ENCODE data around the gene SPIN2A. TPM values are rescaled to one million over a fixed set of nuclear protein-coding genes. Genes with fewer than 3 reads are reported as not detected.

The SPIN2A gene
- polyA plus RNA-seq, 3 donors, result 0.71 TPM; not detected in 2

DNA sequence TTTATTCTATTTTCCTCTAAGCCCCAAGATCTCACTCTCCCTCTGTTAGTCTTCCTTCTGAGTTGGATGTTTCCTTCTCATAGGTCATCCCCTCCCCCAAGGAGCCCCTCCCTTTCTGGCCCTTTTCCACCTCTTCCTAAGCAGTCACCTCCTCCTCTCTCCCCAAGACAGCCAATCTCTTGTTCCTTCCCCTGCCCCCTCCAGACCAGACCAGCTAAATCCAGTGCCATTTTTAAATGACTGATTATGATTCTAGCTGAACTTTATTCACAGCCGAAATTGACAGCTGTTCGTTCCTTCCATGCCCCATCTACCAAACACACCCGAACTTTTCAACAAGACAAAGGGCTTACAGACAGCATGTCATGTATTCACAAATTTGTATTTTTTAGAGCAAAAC, 1.9 kb downstream of the SPIN2A start:
- Histone ChIP-seq H3K27me3 (ENCODE audit: control insufficient read depth in 2 of 2, insufficient read depth in 2 of 2, low read length in 2 of 2) (no peaks in the 10 kb centered on the region), H2AFZ (ENCODE audit: insufficient read depth, low read depth, low read length, poor library complexity, severe bottlenecking) (no peak overlapping the region), H3K27ac (ENCODE audit: low read depth in 1 of 2, low read length in 2 of 2) (no peak overlapping the region), H3K9me3 (replicated peaks in 1 of 2; ENCODE audit: control insufficient read depth in 1 of 2, insufficient read depth in 1 of 2, low read length in 2 of 2) (no peaks in the 10 kb centered on the region), H3K4me3 (replicated peaks in 1 of 3; ENCODE audit: low read depth in 2 of 3, low read length in 3 of 3) (no peak overlapping the region), H4K20me1 (ENCODE audit: insufficient read depth, low read length) (no peaks in the 10 kb centered on the region), H3K4me1 (ENCODE audit: control insufficient read depth in 1 of 2, insufficient read depth in 2 of 2, low read length in 2 of 2) (no peaks in the 10 kb centered on the region), H3K4me2 (replicated peaks; ENCODE audit: extremely low read depth, low read length, poor library complexity, severe bottlenecking) (no peak overlapping the region), H3K9ac (ENCODE audit: insufficient read depth, low read length, poor library complexity, severe bottlenecking) (no peak overlapping the region), H3K36me3 (replicated peaks in 1 of 2; ENCODE audit: control insufficient read depth in 1 of 2, insufficient read depth in 2 of 2, low read length in 2 of 2) (no peaks in the 10 kb centered on the region), H3K79me2 (ENCODE audit: insufficient read depth, low read length) (no peaks in the 10 kb centered on the region)
- WGBS (ENCODE audit: insufficient coverage), result no CpG with 5 or more reads among the region's 3 CpGs
- Mint-ChIP-seq H3K27ac (peak overlapping the region in 1 of 7 donors; percentile 33), H3K27me3 (ENCODE audit: low read depth in 3 of 3) (peaks cover 0 to 8% (median 6%) of the 10 kb centered on the region in 3 donors), H3K4me1 (no peaks in the 10 kb centered on the region), H3K36me3 (peaks cover 0 to 2% of the 10 kb centered on the region in 2 donors), H3K4me3 (no peak overlapping the region), H3K9me3 (peaks cover 0 to 8% (median 2%) of the 10 kb centered on the region in 7 donors)
- intact Hi-C loops (cut with micrococcal nuclease), result no loop called here
- TF ChIP-seq, protein P1, sequence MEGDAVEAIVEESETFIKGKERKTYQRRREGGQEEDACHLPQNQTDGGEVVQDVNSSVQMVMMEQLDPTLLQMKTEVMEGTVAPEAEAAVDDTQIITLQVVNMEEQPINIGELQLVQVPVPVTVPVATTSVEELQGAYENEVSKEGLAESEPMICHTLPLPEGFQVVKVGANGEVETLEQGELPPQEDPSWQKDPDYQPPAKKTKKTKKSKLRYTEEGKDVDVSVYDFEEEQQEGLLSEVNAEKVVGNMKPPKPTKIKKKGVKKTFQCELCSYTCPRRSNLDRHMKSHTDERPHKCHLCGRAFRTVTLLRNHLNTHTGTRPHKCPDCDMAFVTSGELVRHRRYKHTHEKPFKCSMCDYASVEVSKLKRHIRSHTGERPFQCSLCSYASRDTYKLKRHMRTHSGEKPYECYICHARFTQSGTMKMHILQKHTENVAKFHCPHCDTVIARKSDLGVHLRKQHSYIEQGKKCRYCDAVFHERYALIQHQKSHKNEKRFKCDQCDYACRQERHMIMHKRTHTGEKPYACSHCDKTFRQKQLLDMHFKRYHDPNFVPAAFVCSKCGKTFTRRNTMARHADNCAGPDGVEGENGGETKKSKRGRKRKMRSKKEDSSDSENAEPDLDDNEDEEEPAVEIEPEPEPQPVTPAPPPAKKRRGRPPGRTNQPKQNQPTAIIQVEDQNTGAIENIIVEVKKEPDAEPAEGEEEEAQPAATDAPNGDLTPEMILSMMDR (IDR thresholded peaks at IDR 0.05), result no peak
- no peak for DNase-seq

DNA sequence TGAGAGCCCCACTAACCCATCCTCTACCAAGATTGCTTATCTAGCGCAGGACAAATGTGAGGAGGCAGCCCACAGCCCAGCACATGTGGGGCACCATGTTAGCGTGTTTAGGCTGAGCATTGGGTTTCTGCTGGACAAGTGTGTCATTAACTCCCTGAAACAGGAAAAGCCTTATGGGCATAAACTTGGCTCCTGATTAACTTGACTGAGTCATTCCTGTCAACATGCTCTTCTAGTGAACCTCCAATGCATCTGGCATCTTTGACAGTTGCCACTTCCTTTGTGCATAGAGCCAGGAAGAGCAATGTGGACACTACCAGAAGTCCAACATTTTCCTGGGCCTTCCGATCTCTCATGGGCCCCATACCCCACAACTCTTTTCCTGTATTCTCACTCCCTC, 2.5 kb downstream of the SPIN2A start:
- 93% methylated on average over 3 of the region's 3 CpGs for WGBS (ENCODE audit: insufficient coverage)
- Mint-ChIP-seq H3K4me1 (no peaks in the 10 kb centered on the region), H3K27ac (peak overlapping the region in 1 of 7 donors; percentile 33), H3K27me3 (ENCODE audit: low read depth in 3 of 3) (peaks cover 0 to 8% (median 6%) of the 10 kb centered on the region in 3 donors), H3K9me3 (peaks cover 0 to 8% (median 2%) of the 10 kb centered on the region in 7 donors), H3K4me3 (no peak overlapping the region), H3K36me3 (peaks cover 0 to 2% of the 10 kb centered on the region in 2 donors)
- TF ChIP-seq, protein P1 (IDR thresholded peaks at IDR 0.05), result no peak
- Histone ChIP-seq H3K4me2 (replicated peaks; ENCODE audit: extremely low read depth, low read length, poor library complexity, severe bottlenecking) (no peak overlapping the region), H3K4me3 (replicated peaks in 1 of 3; ENCODE audit: low read depth in 2 of 3, low read length in 3 of 3) (no peak overlapping the region), H4K20me1 (ENCODE audit: insufficient read depth, low read length) (no peaks in the 10 kb centered on the region), H2AFZ (ENCODE audit: insufficient read depth, low read depth, low read length, poor library complexity, severe bottlenecking) (no peak overlapping the region), H3K79me2 (ENCODE audit: insufficient read depth, low read length) (no peaks in the 10 kb centered on the region), H3K9me3 (replicated peaks in 1 of 2; ENCODE audit: control insufficient read depth in 1 of 2, insufficient read depth in 1 of 2, low read length in 2 of 2) (no peaks in the 10 kb centered on the region), H3K9ac (ENCODE audit: insufficient read depth, low read length, poor library complexity, severe bottlenecking) (no peak overlapping the region), H3K4me1 (ENCODE audit: control insufficient read depth in 1 of 2, insufficient read depth in 2 of 2, low read length in 2 of 2) (no peaks in the 10 kb centered on the region), H3K36me3 (replicated peaks in 1 of 2; ENCODE audit: control insufficient read depth in 1 of 2, insufficient read depth in 2 of 2, low read length in 2 of 2) (no peaks in the 10 kb centered on the region), H3K27ac (ENCODE audit: low read depth in 1 of 2, low read length in 2 of 2) (no peak overlapping the region), H3K27me3 (ENCODE audit: control insufficient read depth in 2 of 2, insufficient read depth in 2 of 2, low read length in 2 of 2) (no peaks in the 10 kb centered on the region)
- no peak for DNase-seq
- intact Hi-C loops (cut with micrococcal nuclease), result no loop called here

Data from CD14-positive monocyte (primary cell).